DOHH2 (cell line): ENCODE measurements around the gene SAXO2.
"Not testable (repeated sequence)": the region's sequence is repeated elsewhere in the genome, so short reads cannot be mapped to it uniquely, and the experiment has no call there.

Experiments used
- H3F3A ChIP-seq: fragments of 200-600 bp; sonication (generic), shearing (Covaris generic); 2 replicates; pipeline ENCODE4 v1.6.0; 2016; ENCODE audit warnings: antibody characterized with exemption, mild to moderate bottlenecking; ENCODE audit not compliant: control insufficient read depth, insufficient read depth
- H3K27ac ChIP-seq: fragments of 200-600 bp; sonication (generic); 2 replicates; pipeline ENCODE4 v1.5.1; 2014; ENCODE audit warnings: low read depth, mild to moderate bottlenecking, low read length, moderate library complexity
- H3K27me3 ChIP-seq: fragments of 200-600 bp; sonication (generic); 2 replicates; pipeline ENCODE4 v1.6.1; 2014; ENCODE audit warnings: mild to moderate bottlenecking, low read length, mixed read lengths; ENCODE audit not compliant: control insufficient read depth
- H3K36me3 ChIP-seq: fragments of 200-600 bp; sonication (generic); 2 replicates; pipeline ENCODE4 v1.6.1; 2014; ENCODE audit warnings: mild to moderate bottlenecking, low read length, moderate library complexity, mixed read lengths; ENCODE audit not compliant: control insufficient read depth
- H3K4me1 ChIP-seq: fragments of 200-600 bp; sonication (generic); 2 replicates; pipeline ENCODE4 v1.6.1; 2014; ENCODE audit warnings: mild to moderate bottlenecking, low read length, mixed read lengths; ENCODE audit not compliant: control insufficient read depth
- H3K4me2 ChIP-seq: fragments of 200-600 bp; sonication (generic); 2 replicates; pipeline ENCODE4 v1.6.0; 2014; ENCODE audit warnings: mild to moderate bottlenecking, low read length, moderate library complexity
- H3K4me3 ChIP-seq: fragments of 200-600 bp; sonication (generic); 2 replicates; pipeline ENCODE4 v1.5.1; 2014; ENCODE audit warnings: mild to moderate bottlenecking, low read length, mixed read lengths
- H3K79me2 ChIP-seq: fragments of 200-600 bp; sonication (generic); 2 replicates; pipeline ENCODE4 v1.6.1; 2014; ENCODE audit warnings: mild to moderate bottlenecking, low read length, mixed read lengths; ENCODE audit not compliant: control insufficient read depth
- H3K9me2 ChIP-seq: fragments of 200-600 bp; sonication (generic); replicated peaks from 2 replicates; pipeline ENCODE4 v1.6.1; 2014; ENCODE audit warnings: mild to moderate bottlenecking, low read length, mixed read lengths; ENCODE audit not compliant: control insufficient read depth
- H3K9me3 ChIP-seq: fragments of 200-600 bp; sonication (generic); 2 replicates; pipeline ENCODE4 v1.6.1; 2014; ENCODE audit warnings: antibody characterized with exemption, low read length, mixed read lengths; ENCODE audit not compliant: control insufficient read depth, insufficient read depth
- H4K20me1 ChIP-seq: fragments of 200-600 bp; sonication (generic); 2 replicates; pipeline ENCODE4 v1.6.0; 2014; ENCODE audit warnings: low read depth, mild to moderate bottlenecking, antibody characterized with exemption, low read length, moderate library complexity; ENCODE audit not compliant: control insufficient read depth, insufficient read depth
- CTCF ChIP-seq: fragments of 200-600 bp; sonication (generic); IDR thresholded peaks from one replicate; pipeline ENCODE4 v1.5.1; 2014; ENCODE audit warnings: antibody characterized with exemption, mild to moderate bottlenecking, low read depth, low read length; ENCODE audit not compliant: poor library complexity, severe bottlenecking
- EZH2phosphoT487 ChIP-seq: fragments of 200-600 bp; sonication (generic); IDR thresholded peaks from 2 replicates; pipeline ENCODE4 v1.6.1; 2017; ENCODE audit warnings: borderline replicate concordance, mild to moderate bottlenecking, antibody characterized with exemption, low read length, moderate library complexity, mixed read lengths

The SAXO2 gene

GRCh38 chr15:82272154-82272553 lies 9.5 kb downstream of the SAXO2 start:
- no peaks in the 10 kb centered on the region for H3K9me2 ChIP-seq
- H3K36me3 ChIP-seq = no peaks in the 10 kb centered on the region
- no peak overlapping the region for H3K4me2 ChIP-seq
- H3K9me3 ChIP-seq = peaks cover 9% of the 10 kb centered on the region; the same call in 1 of the 2 replicates
- no peaks in the 10 kb centered on the region for H4K20me1 ChIP-seq
- H3K27me3 ChIP-seq = no peaks in the 10 kb centered on the region
- H3K27ac ChIP-seq = no peak overlapping the region
- H3K4me1 ChIP-seq = peaks cover 7% of the 10 kb centered on the region
- H3K4me3 ChIP-seq = no peak overlapping the region
- no peaks in the 10 kb centered on the region for H3F3A ChIP-seq
- TF ChIP-seq EZH2phosphoT487 (no peak), CTCF (no peak)
- no peaks in the 10 kb centered on the region for H3K79me2 ChIP-seq

- Histone ChIP-seq H3K27me3 (peaks cover 5% of the 10 kb centered on the region; the same call in 1 of the 2 replicates), H3K9me3 (peaks cover 9% of the 10 kb centered on the region; the same call in 1 of the 2 replicates), H3F3A (no peaks in the 10 kb centered on the region), H3K9me2 (no peaks in the 10 kb centered on the region), H4K20me1 (no peaks in the 10 kb centered on the region), H3K4me2 (no peak overlapping the region), H3K36me3 (no peaks in the 10 kb centered on the region), H3K79me2 (no peaks in the 10 kb centered on the region), H3K27ac (no peak overlapping the region), H3K4me3 (no peak overlapping the region), H3K4me1 (no peaks in the 10 kb centered on the region)
- TF ChIP-seq CTCF (no peak), EZH2phosphoT487 (no peak)
Measured at GRCh38 chr15:82275410-82275809, 12.8 kb downstream of the SAXO2 start.

- H3K4me2 ChIP-seq, H3K79me2 ChIP-seq, H3K4me3 ChIP-seq, H4K20me1 ChIP-seq, H3K4me1 ChIP-seq, H3K9me2 ChIP-seq, H3K27me3 ChIP-seq, H3K9me3 ChIP-seq, H3F3A ChIP-seq, H3K36me3 ChIP-seq, H3K27ac ChIP-seq: not testable (repeated sequence)
- TF ChIP-seq CTCF = peak; percentile 28
Measured at GRCh38 chr15:82281276-82281675, 18.7 kb downstream of the SAXO2 start.

GRCh38 chr15:82282386-82282785 lies 19.8 kb downstream of the SAXO2 start:
- H3K4me2 ChIP-seq, H3K9me3 ChIP-seq, H3K36me3 ChIP-seq, H3K79me2 ChIP-seq, H3K4me3 ChIP-seq, H4K20me1 ChIP-seq, H3K4me1 ChIP-seq, H3F3A ChIP-seq, H3K27me3 ChIP-seq, H3K27ac ChIP-seq, H3K9me2 ChIP-seq: not testable (repeated sequence)

GRCh38 chr15:82284381-82284780 lies 21.8 kb downstream of the SAXO2 start:
- H3F3A ChIP-seq, H3K27ac ChIP-seq, H3K9me2 ChIP-seq, H3K79me2 ChIP-seq, H3K9me3 ChIP-seq, H3K27me3 ChIP-seq, H3K36me3 ChIP-seq, H4K20me1 ChIP-seq, H3K4me2 ChIP-seq, H3K4me1 ChIP-seq, H3K4me3 ChIP-seq: not testable (repeated sequence)

GRCh38 chr15:82286475-82286874 lies 23.9 kb downstream of the SAXO2 start:
- H3K79me2 ChIP-seq, H3K9me2 ChIP-seq, H4K20me1 ChIP-seq, H3F3A ChIP-seq, H3K4me1 ChIP-seq, H3K9me3 ChIP-seq, H3K4me3 ChIP-seq, H3K27ac ChIP-seq, H3K4me2 ChIP-seq, H3K27me3 ChIP-seq, H3K36me3 ChIP-seq: not testable (repeated sequence)
